NCI-H1092 treated with DMSO at 0.1 percent for 48 hours (cell line): ENCODE measurements around the gene GIT1.
"Not testable (repeated sequence)": the region's sequence is repeated elsewhere in the genome, so short reads cannot be mapped to it uniquely, and the experiment has no call there.

ENCODE experiments used
- DNase-seq: peaks from one replicate; lab custom pipeline; 2025; lab: John Stamatoyannopoulos, UW

Gene GIT1

DNA sequence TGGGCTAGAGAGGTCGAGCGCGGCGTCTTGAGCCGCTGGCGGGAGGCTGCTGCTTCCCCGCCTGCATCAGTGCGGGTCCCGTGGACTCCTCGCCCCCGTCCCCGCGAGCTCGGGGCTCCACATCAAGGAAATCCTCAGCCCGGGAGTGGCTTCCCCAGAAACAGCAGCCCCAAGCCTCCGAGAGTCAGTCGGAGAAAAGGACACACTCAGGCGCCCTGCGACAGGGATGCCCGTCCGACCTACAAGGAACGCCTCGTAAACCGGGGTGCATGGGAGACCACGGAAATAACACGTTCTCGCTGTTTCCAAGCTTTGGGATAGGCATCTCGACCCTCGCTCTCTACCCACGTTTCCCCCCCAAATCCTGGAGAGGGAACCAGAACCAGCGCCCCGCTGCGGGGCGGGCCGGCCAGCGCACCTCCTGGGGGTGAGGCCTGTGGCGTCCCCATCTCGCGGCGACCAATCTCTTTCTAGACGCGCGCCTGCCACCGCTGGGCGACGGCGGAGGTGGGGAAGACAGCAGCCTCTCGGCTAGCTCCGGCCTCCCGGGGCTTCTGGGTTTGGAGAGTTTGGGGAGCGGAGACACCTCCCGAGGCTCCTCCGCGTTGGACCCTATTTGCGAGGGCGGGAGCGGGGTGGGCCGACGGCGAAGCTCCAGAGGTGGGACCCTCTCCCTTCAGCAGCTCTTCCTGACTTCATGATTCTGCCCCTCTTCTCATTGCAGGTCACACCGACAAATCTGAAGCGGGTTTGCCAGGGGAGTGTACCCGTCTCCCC lies 21.7 kb downstream of the GIT1 start:
- DNase-seq = peak; percentile 41

DNA sequence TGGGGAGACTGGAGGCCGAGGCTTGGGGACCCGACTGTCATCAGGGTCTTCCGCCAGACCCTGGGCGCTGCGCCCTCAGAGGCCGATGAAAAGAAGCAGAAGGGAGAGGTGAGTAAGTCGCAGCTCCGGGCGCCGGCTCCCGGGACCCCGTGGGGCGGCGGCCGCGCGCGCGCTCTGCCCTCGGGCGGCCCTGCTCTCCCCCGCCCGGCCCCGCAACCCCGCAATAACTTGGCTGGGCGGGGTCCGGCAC lies 22.2 kb downstream of the GIT1 start:
- no peak for DNase-seq

DNA sequence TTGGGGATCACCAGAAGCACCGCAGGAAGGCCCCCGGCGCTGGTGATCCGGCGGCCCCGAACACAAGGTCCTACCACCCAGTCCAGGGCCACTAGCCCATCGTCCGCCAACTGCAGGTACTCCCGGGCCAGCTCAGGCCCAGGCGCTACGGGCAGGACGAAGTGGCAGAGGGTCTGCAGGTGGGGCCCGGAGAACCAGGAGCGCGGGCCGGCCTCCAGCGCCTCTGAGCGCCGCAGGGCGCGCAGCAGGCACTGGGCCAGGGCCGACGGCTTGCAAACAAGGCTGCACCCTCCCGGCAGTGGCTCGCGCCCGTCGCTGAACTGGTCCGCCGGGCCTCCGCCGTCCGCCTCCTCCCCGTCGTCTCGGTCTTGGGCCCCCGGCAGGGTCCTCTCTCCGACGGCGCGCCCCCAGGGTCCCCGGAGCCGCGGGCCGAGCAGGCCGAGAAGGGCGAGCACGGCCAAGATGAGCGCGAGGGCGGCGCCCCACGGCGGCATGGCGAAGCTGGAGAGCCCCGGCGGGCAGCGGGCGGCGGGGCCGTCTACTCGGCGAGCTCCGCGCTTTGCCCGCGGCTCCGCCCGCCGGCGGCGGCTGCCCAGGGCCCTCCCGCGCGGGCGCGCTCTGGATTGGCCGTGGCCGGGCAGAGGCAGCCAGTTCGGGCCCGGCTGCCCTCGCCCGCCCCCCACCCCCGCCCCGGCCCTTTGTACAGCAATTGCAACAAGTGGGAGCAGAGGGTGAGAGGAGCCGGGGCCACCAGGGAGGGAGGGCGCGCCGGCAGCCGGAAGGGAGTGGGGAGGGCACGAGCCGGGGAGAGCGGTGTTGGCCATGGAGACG lies 22.8 kb downstream of the GIT1 start, which contains the start of gene ABHD15:
Gene ABHD15 (minus strand): TSS at position 565 of the 831 bp plus-strand sequence. CDS start 71 bp downstream, at position 494.
- peak; percentile 50 for DNase-seq

DNA sequence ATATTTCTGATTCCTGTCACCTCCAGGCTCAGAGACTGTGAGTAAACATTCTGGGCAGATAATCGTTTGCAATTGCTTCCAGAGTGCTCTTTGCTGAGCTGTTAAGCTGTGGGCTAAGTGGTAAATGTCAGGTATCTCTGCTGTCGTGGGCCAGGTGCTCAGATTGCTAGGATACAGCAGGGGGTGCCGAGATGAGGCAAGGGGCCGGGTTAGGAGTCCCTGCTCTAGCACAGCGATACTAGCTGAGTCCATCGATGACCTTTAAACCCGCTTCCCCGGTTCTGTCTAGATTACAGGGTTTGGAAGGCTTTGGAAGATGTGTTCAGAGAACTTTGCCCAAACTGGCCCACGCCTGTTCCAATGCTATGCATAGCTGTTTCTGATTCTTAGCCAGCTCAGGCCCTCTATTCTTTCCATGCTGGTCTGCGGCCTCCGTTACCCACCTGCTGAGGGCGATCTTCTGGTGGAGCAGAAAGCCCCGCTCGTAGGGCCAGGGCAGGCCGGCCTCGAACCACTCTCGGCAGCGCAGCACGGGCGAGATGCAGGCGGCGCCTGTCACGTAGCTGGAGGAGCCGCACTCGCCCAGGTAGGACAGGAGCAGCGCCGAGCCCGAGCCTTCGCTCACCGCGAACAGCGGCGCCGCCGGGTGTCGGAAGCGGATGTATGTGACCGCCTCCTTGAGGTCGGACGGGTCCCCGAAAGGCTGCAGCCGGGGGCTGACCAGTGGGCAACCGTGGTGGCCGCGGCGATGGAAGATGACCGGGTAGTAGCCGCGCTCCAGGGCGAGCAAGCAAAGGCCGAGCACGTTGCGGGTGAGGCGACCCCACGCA lies 23.6 kb downstream of the GIT1 start:
- DNase-seq = peak; percentile 28

DNA sequence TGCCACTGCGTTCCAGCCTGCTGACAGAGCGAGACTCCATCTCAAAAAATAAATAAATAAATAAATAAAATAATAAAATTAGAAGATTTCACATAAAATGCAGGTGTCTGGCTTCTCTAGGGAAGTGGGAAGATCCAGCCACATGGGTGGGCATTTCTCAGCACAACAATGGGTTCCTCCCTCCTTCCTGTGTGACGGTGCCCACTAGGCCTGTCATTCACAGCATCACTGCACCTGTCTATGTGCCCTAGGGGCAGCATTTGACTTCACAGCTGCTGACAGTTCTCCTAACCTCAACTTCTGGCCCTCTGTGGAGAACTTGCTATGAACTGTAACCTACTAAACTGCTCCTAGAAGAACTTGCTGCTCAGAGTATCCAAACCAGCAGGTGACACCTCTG lies 25.6 kb downstream of the GIT1 start:
- no peak for DNase-seq

DNA sequence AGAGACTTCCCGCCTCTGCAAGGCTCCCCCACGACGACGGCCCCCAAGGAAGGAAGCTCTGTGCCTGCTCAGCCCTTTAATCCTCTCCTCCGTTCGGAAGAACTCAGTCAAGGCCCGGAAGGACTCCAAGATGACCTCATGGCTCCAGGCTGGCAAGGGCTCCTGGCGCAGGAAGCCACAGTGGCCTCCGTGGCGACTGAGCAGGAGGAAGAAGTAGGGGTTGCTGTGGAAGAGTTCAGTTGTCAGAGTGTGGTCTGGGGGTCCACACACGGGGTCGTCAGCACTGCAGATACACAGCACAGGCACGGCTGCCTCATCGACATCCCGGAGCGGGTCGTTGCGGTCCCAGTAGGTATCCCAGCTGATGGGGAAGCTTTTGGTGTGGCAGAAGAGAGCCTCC lies 26.8 kb downstream of the GIT1 start:
- no peak for DNase-seq

DNA sequence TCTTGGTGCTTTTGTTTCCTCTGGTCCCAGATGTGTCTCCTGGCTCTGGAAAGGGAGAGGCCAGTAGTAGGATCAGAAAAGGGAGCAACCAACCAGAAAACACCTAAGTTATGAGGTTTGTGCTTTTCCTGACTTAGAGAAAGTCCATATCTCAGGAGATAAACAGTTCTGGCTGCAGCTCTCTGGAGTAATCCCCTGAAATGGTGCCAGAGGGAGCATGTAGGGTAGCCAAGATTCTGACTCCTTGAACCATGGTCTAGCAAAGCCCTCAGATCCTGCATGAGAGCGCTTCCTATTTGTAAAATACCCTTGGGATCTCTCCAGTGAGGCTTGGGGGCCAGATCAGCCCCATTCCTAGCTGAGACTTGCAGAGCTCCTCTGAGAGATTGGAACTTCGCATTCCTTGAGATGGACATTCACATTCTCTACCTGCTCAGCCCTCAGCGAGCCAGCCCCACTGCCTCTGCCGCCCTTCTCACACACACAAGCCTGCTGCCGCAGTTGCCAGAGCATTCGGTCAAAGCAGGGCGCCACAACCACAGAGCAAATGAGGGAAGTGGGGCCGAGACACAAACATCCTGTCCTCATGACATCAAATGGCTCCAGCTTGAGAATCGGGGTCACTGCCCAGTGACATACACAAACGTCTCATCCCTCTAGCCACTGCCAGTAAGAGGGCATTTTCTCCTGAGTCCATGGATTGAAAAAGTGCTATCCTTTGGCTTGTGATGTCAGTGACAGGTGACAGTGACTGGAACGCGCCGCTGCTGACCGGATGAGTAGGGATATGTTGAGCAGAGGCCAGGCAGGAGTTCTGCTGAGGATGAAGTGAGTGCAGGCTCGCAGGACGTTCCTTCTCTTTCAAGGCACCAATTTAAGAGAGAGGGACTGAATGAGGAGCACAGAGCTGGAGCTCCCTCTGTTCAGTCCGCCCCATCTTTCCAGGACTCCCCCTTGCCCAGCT lies 27.6 kb downstream of the GIT1 start:
- DNase-seq = no peak

DNA sequence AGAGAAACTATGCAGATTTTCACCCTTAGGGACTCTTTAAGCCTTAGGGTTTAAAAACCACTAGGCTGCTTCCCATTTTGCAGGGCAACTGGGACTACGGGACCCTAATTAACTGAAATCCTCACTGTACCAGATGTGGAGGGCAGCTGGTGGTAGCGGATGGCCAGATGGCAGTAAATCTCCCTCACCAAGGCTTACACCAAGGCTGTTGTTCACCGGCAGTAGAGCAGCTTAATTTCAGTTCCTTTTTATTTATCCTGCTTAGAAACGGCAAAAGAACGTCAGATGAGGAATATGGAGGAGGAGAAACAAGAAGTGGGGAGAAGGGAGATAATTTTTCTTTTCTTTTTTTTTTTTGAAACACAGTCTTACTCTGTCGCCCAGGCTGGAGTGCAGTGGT lies 29.1 kb downstream of the GIT1 start:
- no peak for DNase-seq

DNA sequence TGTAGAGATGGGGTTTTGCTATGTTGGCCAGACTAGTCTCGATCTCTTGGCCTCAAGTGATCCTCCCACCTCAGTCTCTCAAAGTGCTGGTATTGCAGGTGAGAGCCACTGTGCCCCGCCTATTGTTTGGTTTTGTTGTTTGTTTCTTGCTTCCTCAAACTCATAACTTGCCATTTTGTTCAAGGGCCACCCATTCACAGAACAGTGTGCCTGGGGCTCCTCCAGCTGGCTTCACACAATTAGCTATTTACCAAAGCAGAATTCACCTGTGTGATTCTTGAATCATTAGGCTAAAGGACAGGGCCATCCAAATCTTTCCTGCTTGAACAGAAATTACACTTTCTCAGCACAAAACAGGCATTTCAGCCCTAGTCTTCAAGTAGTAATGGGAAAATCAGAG lies 29.8 kb downstream of the GIT1 start:
- DNase-seq = no peak

DNA sequence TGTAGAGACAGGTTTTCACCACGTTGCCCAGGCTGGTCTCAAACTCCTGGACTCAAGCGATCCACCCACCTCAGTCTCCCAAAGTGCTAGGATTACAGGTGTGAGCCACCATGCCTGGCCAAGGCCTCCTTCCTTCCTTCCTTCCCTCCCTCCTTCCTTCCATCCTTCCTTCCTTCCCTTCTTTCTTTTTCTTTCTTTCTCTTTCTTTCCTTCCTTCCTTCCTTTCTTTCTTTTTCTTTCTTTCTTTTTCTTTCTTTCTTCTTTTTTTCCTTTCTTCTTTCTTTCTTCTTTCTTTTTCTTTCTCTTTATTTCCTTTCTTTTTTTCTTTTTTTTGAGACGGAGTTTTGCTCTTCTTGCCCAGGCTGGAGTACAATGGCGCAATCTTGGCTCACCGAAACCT lies 31.3 kb downstream of the GIT1 start:
- not testable (repeated sequence) for DNase-seq

DNA sequence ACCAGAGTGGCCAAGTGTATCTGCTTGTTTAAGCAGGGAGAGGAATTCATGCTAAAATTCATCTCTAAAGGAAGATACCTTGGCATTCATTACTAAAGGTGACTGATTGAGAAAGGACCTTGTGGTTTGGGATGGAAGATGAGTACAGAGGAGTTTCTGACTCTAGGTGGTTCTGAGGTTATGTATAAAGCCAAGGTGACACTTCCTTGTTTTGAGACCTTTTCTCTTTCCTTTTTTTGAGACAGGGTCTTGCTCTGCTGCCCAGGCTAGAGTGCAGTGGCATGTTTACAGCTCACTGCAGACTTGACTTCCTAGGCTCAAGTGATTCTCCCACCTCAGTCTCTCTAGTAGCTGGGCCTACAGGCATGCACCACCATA lies 31.7 kb downstream of the GIT1 start:
- DNase-seq = no peak

DNA sequence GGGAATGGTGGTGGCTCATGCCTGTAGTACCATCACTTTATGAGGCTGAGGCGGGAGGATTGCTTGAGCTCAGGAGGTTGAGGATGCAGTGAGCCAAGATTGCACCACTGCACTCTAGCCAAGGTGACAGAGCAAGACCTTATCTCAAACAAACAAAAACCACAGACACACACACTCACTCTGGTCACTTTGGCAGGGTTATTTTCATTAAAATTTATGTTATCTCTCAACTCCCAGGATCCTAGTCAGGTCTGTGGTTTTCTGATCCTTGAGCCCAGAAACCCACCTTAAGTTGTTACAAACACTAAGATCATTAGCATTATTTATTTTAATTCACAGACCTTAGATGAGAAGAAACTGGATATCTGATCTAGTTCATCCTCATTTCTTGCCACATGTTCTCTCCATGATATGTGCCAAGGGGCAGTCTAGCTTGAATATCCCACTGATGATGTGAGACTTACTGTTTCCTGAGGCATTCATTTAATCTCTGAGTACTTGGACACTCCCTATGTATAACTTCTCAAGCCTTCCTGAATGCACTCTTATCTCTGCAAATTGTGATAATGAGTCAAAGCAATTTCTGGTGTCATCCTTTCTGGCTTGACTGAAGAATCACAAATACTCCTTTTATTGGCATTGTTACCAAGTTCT lies 32.2 kb downstream of the GIT1 start:
- DNase-seq = no peak

DNA sequence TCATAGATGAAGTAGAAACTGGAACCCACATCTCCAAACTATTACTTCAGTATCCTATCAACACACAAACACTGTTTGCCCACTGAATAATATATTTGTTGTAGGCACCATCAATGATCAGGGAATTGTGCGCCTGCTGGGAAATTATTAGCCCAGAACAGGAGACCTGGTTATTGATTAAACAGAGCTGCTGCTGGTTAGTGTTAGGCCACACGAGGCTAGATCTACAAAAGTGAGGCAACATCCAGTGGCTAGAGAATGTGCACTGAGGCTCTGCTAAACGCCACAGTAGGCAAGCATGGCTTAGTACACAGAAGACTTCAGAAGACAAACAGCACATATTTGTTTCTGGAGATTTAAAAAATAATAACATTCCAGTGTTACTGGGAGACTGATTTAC lies 33.6 kb downstream of the GIT1 start:
- DNase-seq = no peak

DNA sequence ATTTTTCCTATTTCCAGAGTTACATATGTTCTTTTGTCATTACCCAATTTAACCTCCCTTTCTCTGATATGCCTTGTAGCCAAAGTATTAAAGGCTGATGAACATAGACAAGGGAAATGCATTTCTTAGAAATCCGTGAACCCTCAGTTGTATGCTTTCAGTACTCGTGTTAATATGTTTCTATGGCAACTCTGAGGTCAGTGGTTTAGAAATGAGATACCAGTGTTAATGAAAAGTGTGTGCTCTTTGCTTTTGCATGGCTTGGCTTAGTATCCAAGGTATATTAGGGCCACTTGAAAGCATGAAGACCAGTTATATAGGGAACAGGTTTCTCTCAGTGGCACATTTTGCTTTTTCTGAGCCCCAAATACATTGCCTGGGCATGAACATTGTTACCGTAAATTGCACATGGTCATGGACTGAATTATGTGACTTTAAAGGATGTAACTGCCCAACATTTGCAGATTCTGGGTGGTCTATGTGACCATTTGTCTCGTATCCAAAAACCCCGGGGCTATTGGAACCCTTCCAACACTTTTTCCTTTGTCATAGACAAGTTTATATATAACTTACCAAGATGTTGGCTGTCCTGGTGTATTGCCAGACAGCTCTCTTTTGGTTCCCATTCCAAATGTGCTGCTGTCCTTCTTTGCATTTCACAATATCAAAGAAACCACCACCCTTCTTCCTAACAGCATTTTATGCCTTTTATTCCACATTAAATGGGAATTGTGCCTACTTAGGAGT lies 40.1 kb downstream of the GIT1 start:
- peak; percentile 50 for DNase-seq

DNA sequence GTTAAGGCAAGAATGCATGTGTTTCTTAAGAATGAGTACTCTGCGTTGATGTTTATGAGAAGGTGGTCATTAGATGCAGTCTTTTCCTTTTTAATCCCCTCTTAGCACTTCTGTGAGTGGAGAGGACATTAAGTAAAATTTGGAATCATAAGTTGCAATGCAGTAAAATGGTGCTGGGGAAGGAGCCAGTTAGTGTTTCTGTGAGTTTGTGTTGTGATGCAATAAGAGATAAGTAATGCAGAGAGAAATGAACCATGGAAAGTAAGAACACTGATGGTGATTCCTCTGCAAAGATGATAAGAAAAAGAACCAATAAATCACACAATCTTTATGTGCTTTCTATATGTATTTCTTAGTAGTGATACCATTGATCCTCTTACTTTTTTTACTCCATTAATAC lies 42.6 kb downstream of the GIT1 start:
- no peak for DNase-seq

DNA sequence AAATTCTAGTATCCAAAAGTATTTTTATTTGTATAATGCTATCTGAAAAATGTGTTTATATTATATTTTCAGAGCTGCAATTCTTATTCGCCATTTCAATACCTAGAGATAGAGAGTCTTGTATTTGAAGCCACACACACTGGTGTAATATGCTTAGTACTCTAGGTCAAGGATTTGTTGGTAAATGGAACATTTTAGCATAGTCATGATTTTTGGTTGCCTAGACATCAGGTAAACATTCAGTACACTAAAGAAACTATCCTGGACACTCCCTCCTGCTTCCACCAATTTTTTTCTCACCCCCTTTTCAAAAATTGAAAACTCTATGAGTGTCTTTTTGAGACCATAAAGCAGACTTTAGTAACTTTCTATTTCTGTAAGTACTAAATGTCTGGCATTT lies 43.4 kb downstream of the GIT1 start:
- DNase-seq = no peak

DNA sequence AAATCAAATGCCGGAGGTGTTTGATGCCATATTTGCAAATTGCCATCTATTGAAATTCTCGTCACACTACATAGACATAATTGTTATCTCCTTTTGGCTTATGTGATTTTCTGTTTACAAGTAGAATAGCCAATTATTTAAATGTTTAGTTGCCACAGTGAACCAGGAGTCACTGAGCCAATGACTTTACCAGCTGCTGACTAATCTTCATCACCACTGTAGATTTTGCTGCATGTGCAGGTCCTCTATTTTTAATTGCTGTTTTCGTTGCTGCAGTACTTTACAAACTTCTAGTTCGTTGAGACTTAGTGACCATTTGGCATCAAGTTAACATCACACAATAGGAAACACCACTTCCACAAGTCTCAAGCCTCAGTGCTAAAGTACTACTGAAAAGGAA lies 45.4 kb downstream of the GIT1 start:
- no peak for DNase-seq

DNA sequence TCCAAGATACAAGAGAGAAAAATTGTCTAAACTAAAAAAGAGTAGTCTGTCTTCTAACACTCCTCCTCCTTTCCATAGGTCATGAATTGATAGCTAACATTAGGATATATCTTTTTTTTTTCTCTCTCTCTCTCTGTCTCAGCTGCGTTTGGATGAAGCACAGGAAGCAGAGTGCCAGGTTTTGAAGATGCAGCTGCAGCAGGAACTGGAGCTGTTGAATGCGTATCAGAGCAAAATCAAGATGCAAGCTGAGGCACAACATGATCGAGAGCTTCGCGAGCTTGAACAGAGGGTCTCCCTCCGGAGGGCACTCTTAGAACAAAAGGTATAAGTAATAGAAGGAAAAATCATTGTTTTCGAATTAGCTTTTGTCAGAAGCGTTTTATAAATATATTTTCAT lies 55.5 kb downstream of the GIT1 start:
- DNase-seq = no peak

DNA sequence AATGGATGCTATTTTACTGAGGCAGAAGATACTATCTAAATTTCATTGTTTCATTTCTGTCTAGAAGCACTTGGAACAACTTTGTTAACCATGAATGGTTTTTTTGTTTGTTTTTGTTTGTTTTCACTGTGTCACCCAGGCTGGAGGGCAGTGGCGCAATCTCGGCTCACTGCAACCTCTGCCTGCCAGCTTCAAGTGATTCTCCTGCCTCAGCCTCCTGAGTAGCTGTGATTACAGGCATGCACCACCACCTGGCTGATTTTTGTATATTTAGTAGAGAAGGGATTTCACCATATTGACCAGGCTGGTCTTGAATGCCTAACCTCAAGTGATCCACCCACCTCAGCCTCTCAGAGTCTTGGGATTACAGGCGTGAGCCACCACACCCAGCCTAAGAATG lies 63.1 kb downstream of the GIT1 start:
- DNase-seq = no peak

DNA sequence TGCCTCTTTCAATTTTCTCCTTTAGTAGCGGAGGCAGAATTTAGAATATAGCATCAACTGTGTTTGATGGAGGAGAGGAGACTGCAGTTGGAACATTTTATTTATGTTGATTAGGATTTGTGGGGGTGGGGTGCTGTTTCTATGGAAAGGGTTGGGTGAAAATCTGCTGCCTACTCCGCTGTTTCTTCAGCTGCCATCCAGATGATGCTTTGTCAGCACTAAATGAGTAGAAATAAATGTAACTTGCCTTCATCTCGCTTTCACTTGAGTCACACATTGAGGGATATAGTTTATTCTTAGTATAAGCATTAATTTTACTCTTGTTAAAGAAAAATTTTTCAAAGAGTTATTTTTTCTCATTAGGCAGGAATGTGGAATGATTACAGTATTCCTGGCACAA lies 64.8 kb downstream of the GIT1 start:
- no peak for DNase-seq
